Kidney (tissue), 14 donors: Measurements from ENCODE around the gene LARP7. TPM values are rescaled to one million over a fixed set of nuclear protein-coding genes. Genes with fewer than 3 reads are reported as not detected.
"Not testable (repeated sequence)": the region's sequence is repeated elsewhere in the genome, so short reads cannot be mapped to it uniquely, and the experiment has no call there.

ENCODE experiments used
- DNase-seq, 5 donors: peaks; one replicate each; pipeline ENCODE4 v3.0.0-alpha.2; 2013 to 2020
- FAIRE-seq: peaks from 2 replicates; lab custom pipeline; 2012; peaks lifted over from hg19 to GRCh38; lab: Jason Lieb, UNC
- H3K27ac ChIP-seq, 2 donors: one replicate each; pipeline ENCODE4 v1.7.0; 2013; ENCODE audit warnings: low read depth in 2 of 2, low read length in 2 of 2, inconsistent platforms in 1 of 2
- H3K27me3 ChIP-seq: one replicate; pipeline ENCODE4 v1.7.1; 2013; ENCODE audit warnings: low read length, inconsistent platforms; ENCODE audit not compliant: control insufficient read depth, insufficient read depth
- H3K36me3 ChIP-seq, 3 donors: one replicate each; pipeline versions ENCODE4 v1.7.0 to v1.7.1; 2013; ENCODE audit warnings: low read length in 3 of 3, control low read depth in 1 of 3, inconsistent platforms in 1 of 3; ENCODE audit not compliant: insufficient read depth in 3 of 3, control insufficient read depth in 2 of 3
- H3K4me1 ChIP-seq, 3 donors: one replicate each; pipeline versions ENCODE4 v1.7.0 to v1.7.1; 2013; ENCODE audit warnings: low read length in 3 of 3, inconsistent platforms in 1 of 3, low read depth in 1 of 3; ENCODE audit not compliant: control insufficient read depth in 2 of 3, insufficient read depth in 2 of 3
- H3K4me3 ChIP-seq, 3 donors: one replicate each; pipeline versions ENCODE4 v1.7.0 to v1.8.1; 2013; ENCODE audit warnings: low read length in 3 of 3, control low read depth in 1 of 3, inconsistent platforms in 1 of 3
- H3K9ac ChIP-seq, 3 donors: one replicate each; pipeline versions ENCODE4 v1.7.0 to v1.7.1; 2013; ENCODE audit warnings: low read length in 3 of 3, control low read depth in 1 of 3, inconsistent platforms in 1 of 3
- H3K9me3 ChIP-seq, 3 donors: one replicate each; pipeline versions ENCODE4 v1.7.0 to v1.7.1; 2013; ENCODE audit warnings: low read length in 3 of 3, control low read depth in 1 of 3, inconsistent platforms in 1 of 3; ENCODE audit not compliant: control insufficient read depth in 2 of 3, insufficient read depth in 1 of 3
- intact Hi-C: fragments of 100-400 bp; cut with DNase I; formaldehyde crosslinking; loops from one replicate; pipeline ENCODE4 v1.11.1; 2022
- microRNA-seq: library from miRNA; unstranded; fragments of <30 nt; microRNA quantifications from one replicate; pipeline ENCODE4 v1.2.0, GENCODE V29; 2020
- polyA plus RNA-seq: library from polyadenylated mRNA; stranded (reverse); fragments of 350-450 nt; fragmentation: Illumina TruSeq; extraction: RNeasy Lipid Tissue Mini Kit (QIAGEN cat#74804); gene quantifications from one replicate; pipeline ENCODE4 v1.2.3, GENCODE V29; 2014; ENCODE audit warnings: low read depth, low replicate concordance; ENCODE audit not compliant: insufficient read depth
- total RNA-seq: library from RNA; stranded (reverse); fragmentation: NEBNext Ultra II Directional; extraction: Animal tissue kit (Norgen Biotek cat#: 25700); gene quantifications from one replicate; pipeline ENCODE4 v1.2.1, GENCODE V29; 2021
- TF ChIP-seq, protein P1 (sequence below): IDR thresholded peaks from 3 replicates; pipeline ENCODE4 v1.5.1; 2012; ENCODE audit warnings: mild to moderate bottlenecking, moderate library complexity, borderline replicate concordance; ENCODE audit not compliant: insufficient read depth; ENCODE audit errors: extremely low read depth
- donor health status: control.
- donor health status: control.
- donor health status: control.
- donor health status: control.
- donor health status: control.
- donor health status: DM: yes; HTN: yes; CAD: no.
- donor health status: Normal renal cell carcinoma (clear cell type).

LARP7 gene
- total and polyA plus RNA-seq, 2 donors from 2014 or later: 37.3 to 45.5 TPM

DNA sequence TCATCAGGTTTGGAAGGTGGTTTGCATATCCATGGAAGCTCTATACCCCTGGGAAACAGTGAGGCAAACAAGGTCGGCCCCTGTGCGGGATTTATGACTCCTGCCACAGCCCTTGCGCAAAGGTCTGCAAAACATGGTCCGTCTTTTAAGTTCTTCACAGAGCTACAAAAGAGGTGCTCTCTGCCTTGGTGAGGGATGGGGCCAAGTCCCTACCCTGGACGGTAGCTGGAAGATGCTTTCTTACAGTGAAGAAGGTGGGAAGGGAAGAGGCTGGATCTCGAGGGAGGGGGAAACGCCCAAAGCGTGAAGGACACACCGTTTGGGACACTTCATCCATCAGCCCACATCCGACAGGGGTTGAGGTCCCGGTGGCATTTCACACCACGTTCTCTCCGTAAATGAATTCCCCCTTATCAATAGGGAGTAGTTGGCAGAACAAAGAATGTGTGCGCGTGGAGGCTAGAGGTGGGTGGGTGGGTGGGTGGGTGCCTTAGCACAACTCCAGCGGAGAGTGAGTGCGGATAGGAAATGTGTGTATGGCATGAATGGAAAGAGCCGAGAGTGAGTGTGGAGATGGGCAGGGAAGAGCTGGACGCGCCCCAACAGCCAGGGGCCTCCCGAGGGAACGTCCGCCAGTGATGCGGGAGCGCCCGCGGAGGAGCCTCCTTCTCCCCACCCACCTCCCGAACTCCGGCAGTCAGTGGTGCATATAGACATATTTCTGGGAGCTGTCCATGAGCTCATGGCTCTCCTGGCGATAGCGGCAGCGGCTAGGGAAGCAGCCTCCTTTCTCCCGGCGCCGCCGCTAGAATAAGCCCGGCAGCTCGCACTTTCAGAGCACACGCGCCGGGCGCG is 68.3 kb downstream of the LARP7 start:
- H3K27me3 ChIP-seq: peaks cover 15% of the 10 kb centered on the region
- intact Hi-C loops: no loop called here

DNA sequence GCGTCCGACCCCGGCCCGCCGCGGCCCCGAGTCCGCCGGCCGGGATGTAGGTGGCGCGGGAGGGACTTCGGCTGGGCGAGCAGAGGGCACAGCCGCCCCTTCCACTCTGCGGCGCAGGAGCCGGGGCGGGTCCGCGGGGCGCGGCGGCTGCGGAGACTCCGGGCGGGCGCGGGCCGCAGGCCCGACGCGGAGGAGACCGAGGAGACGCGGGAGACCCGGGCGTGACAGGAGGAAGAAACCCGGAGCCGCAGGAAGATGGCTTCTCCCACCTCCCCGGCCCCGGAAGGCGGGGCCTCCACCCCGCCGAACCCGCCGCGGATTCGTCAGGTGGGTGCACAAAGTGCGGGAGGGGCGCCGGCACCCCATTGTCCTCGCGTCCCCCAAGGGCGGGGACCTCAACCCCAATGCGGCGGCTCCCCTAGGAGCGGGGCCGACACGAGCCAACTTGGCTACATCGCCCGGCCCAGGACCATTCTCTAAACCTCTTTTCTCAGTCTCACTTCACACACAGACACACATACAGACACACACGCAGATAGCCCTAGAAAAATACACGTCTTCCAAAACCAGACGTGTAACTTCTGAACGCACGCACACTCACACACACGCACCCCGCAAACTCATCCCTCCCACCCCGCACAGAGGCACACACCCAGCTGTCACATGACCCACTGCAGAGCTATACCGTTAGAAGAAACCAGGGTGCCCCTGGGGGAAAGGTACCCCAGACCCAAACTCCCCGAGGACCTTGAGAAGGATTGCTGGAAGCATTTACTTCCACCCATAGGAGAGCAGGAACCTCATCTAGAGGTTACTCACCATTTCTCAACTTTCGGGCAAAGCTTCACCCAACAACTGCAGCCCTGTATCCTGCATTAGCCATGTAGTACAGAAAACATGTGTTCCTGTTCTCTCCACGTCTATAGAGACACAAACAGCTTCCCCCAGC is 69.2 kb downstream of the LARP7 start:
- Histone ChIP-seq H3K4me3 (peak overlapping the region; percentile 17 to 66 (median 45)), H3K27me3 (peaks cover 15% of the 10 kb centered on the region)
- FAIRE-seq, H3K9me3 ChIP-seq, intact Hi-C loops, H3K36me3 ChIP-seq, H3K4me1 ChIP-seq, H3K9ac ChIP-seq, H3K27ac ChIP-seq: not testable (repeated sequence)
- DNase-seq: peak in 4 of 5 donors; percentile 14 to 54 (median 32)

More for the DNA sequence above, 68.3 kb downstream of the LARP7 start:
- FAIRE-seq (no peak), DNase-seq (peak in 4 of 5 donors; percentile 74 to 86 (median 81))
- H3K4me1 ChIP-seq: peaks cover 0 to 6% (median 0%) of the 10 kb centered on the region in 3 donors
- H3K27ac ChIP-seq: no peak overlapping the region
- no peaks in the 10 kb centered on the region for H3K36me3 ChIP-seq
- no peaks in the 10 kb centered on the region for H3K9me3 ChIP-seq
- peak overlapping the region; percentile 17 to 41 (median 34) for H3K4me3 ChIP-seq
- H3K9ac ChIP-seq: no peak overlapping the region
- TF ChIP-seq, protein P1, sequence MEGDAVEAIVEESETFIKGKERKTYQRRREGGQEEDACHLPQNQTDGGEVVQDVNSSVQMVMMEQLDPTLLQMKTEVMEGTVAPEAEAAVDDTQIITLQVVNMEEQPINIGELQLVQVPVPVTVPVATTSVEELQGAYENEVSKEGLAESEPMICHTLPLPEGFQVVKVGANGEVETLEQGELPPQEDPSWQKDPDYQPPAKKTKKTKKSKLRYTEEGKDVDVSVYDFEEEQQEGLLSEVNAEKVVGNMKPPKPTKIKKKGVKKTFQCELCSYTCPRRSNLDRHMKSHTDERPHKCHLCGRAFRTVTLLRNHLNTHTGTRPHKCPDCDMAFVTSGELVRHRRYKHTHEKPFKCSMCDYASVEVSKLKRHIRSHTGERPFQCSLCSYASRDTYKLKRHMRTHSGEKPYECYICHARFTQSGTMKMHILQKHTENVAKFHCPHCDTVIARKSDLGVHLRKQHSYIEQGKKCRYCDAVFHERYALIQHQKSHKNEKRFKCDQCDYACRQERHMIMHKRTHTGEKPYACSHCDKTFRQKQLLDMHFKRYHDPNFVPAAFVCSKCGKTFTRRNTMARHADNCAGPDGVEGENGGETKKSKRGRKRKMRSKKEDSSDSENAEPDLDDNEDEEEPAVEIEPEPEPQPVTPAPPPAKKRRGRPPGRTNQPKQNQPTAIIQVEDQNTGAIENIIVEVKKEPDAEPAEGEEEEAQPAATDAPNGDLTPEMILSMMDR: no peak

DNA sequence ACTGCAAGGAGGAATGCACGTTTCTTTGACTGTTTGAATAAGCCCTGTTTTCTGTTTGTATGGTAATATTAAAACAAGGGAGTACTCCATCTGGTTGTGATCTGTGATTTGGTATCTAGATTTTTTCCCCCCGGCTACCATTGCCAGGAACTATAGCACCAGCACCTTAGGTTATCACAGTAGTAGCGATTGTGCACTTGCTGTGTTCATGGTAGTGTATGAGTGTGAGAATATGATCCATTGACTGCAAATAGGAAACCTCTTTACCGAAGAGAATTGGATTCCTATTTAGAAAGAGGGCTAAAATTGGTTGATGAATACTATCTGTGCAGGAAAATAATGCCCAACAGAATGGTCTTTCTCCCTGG is 69.9 kb downstream of the LARP7 start:
- Histone ChIP-seq H3K27me3 (peaks cover 15% of the 10 kb centered on the region), H3K4me1 (peaks cover 0 to 6% (median 0%) of the 10 kb centered on the region in 3 donors), H3K9me3 (no peaks in the 10 kb centered on the region), H3K4me3 (peak overlapping the region in 2 of 3 donors; percentile 45 to 66), H3K9ac (no peak overlapping the region), H3K36me3 (no peaks in the 10 kb centered on the region), H3K27ac (no peak overlapping the region)
- no peak for DNase-seq
- FAIRE-seq: no peak
- intact Hi-C loops: no loop called here
- TF ChIP-seq, protein P1: no peak

Small RNA genes within 50 kb of the gene (microRNA-seq; reads per million reads assigned to microRNA genes)
- 4,340 reads per million, percentile 92 among the genes with 10 or more reads in this experiment for gene MIR302A
- gene MIR302B: 2,410 reads per million, percentile 86 among the genes with 10 or more reads in this experiment
- gene MIR302C: 597 reads per million, percentile 76 among the genes with 10 or more reads in this experiment
- 1,663 reads per million, percentile 83 among the genes with 10 or more reads in this experiment for gene MIR302D
- gene MIR367: 5.1 reads per million, percentile 9 among the genes with 10 or more reads in this experiment

Other genes with a start within 250 kb of the LARP7 start
- gene NEUROG2, start 121.0 kb upstream of the LARP7 start, total RNA-seq: not detected
- not detected for gene NEUROG2, start 121.0 kb upstream of the LARP7 start, polyA plus RNA-seq
- 3.6 TPM for gene ZGRF1, start 234 bp upstream of the LARP7 start, total RNA-seq
- gene ZGRF1, start 234 bp upstream of the LARP7 start, polyA plus RNA-seq: 0.73 TPM